HepG2 (cell line): ENCODE results near the gene TOMM22. TPM values are rescaled to one million over a fixed set of nuclear protein-coding genes. Genes with fewer than 3 reads are reported as not detected.

Experiments
- CENPX ChIP-seq: sonication (generic); formaldehyde crosslinking; IDR thresholded peaks from 2 replicates; pipeline ENCODE4 v1.9.0; 2021; ENCODE audit warnings: mild to moderate bottlenecking, missing genetic modification reagents, moderate library complexity
- CREBL2 ChIP-seq: sonication (generic); formaldehyde crosslinking; IDR thresholded peaks from 2 replicates; pipeline ENCODE4 v1.8.1; 2023; ENCODE audit warnings: missing genetic modification reagents, mild to moderate bottlenecking, borderline replicate concordance
- DDIT3 ChIP-seq: sonication (generic); formaldehyde crosslinking; IDR thresholded peaks from 2 replicates; pipeline ENCODE4 v1.4.0; 2020; ENCODE audit warnings: mild to moderate bottlenecking, missing genetic modification reagents
- E2F5 ChIP-seq: sonication (generic); formaldehyde crosslinking; conservative IDR thresholded peaks from 2 replicates; pipeline ENCODE4 v1.4.0; 2020; ENCODE audit warnings: missing genetic modification reagents
- HOXD1 ChIP-seq: sonication (generic); formaldehyde crosslinking; IDR thresholded peaks from 2 replicates; pipeline ENCODE4 v1.5.0; 2020; ENCODE audit warnings: missing genetic modification reagents
- ISX ChIP-seq: sonication (generic); formaldehyde crosslinking; conservative IDR thresholded peaks from 2 replicates; pipeline ENCODE4 v1.5.0; 2020; ENCODE audit warnings: missing genetic modification reagents
- NFATC3 ChIP-seq: sonication (generic); formaldehyde crosslinking; IDR thresholded peaks from 2 replicates; pipeline ENCODE4 v1.5.1; 2020; ENCODE audit warnings: mild to moderate bottlenecking, missing genetic modification reagents
- RARA ChIP-seq: IDR thresholded peaks from 2 replicates; pipeline ENCODE4 v1.6.1; 2016; ENCODE audit warnings: missing genetic modification reagents, missing compliant biosample characterization
- SATB2 ChIP-seq: sonication (generic); formaldehyde crosslinking; IDR thresholded peaks from 2 replicates; pipeline ENCODE4 v1.5.0; 2020; ENCODE audit warnings: missing genetic modification reagents
- SNAPC2 ChIP-seq: sonication (generic); formaldehyde crosslinking; IDR thresholded peaks from 2 replicates; pipeline ENCODE4 v1.8.1; 2022; ENCODE audit warnings: mild to moderate bottlenecking, missing genetic modification reagents
- U2AF1 ChIP-seq: fragments of 200-400 bp; formaldehyde crosslinking; optimal IDR thresholded peaks from 2 replicates; pipeline ENCODE3; 2017; ENCODE audit warnings: mild to moderate bottlenecking, low read depth, low read length
- ZNF138 ChIP-seq: sonication (generic); formaldehyde crosslinking; IDR thresholded peaks from 2 replicates; pipeline ENCODE4 v1.5.0; 2020; ENCODE audit warnings: mild to moderate bottlenecking, low read depth, missing genetic modification reagents
- ZNF235 ChIP-seq: sonication (generic); formaldehyde crosslinking; IDR thresholded peaks from 2 replicates; pipeline ENCODE4 v1.8.1; 2023; ENCODE audit warnings: mild to moderate bottlenecking, missing genetic modification reagents, borderline replicate concordance
- ZNF24 ChIP-seq: fragments of 450-650 bp; IDR thresholded peaks from 2 replicates; pipeline ENCODE4 v1.6.1; 2017; ENCODE audit warnings: antibody characterized with exemption, mild to moderate bottlenecking
- ZNF274 ChIP-seq: sonication (generic); formaldehyde crosslinking; IDR thresholded peaks from 2 replicates; pipeline ENCODE4 v1.5.1; 2020; ENCODE audit warnings: mild to moderate bottlenecking, missing genetic modification reagents
- ZNF318 ChIP-seq: sonication (generic); formaldehyde crosslinking; IDR thresholded peaks from 2 replicates; pipeline ENCODE4 v1.4.0; 2020; ENCODE audit warnings: mild to moderate bottlenecking, missing genetic modification reagents
- ZNF576 ChIP-seq: sonication (generic); formaldehyde crosslinking; IDR thresholded peaks from 2 replicates; pipeline ENCODE4 v1.4.0; 2020; ENCODE audit warnings: mild to moderate bottlenecking, missing genetic modification reagents
- ZNF660 ChIP-seq: sonication (generic); formaldehyde crosslinking; IDR thresholded peaks from 2 replicates; pipeline ENCODE4 v1.5.1; 2020; ENCODE audit warnings: mild to moderate bottlenecking, low read depth, missing genetic modification reagents, borderline replicate concordance
- ZNF720 ChIP-seq: sonication (generic); formaldehyde crosslinking; IDR thresholded peaks from 2 replicates; pipeline ENCODE4 v1.4.0; 2020; ENCODE audit warnings: missing genetic modification reagents
- ZNF740 ChIP-seq: sonication (generic); formaldehyde crosslinking; IDR thresholded peaks from 2 replicates; pipeline ENCODE4 v1.4.0; 2020; ENCODE audit warnings: missing genetic modification reagents
- polyA plus RNA-seq, 8 experiments: library from polyadenylated mRNA; depleted of rRNA in 3 of 8; stranded (reverse) in 7 of 8; unstranded in 1 of 8; fragments of >200 nt; fragmentation: Illumina TruSeq in 4 of 8; extraction: Trizol in 4 of 8; gene quantifications; 2 replicates each; pipeline versions ENCODE4 v1.2.1 to v1.2.3, GENCODE V29; 2011 to 2016; ENCODE audit warnings: low read depth in 4 of 8, missing spikeins in 1 of 8, mixed read lengths in 1 of 8; ENCODE audit not compliant: insufficient read depth in 1 of 8
- total RNA-seq, 5 experiments: library from RNA; depleted of rRNA; stranded (reverse); fragments of >200 nt; fragmentation: Illumina TruSeq; extraction: Trizol; gene quantifications; 2 replicates each; pipeline ENCODE4 v1.2.3, GENCODE V29; 2016; ENCODE audit warnings: low read depth in 1 of 5

TOMM22 gene
- total and polyA plus RNA-seq, 2 of the 13 experiments (the other 11 are each of a cell fraction or from before 2014, with no cell fraction given), result 46.9 to 118 TPM

GRCh38 chr22:38681582-38682335, at the start of gene TOMM22 (continued):
- TF ChIP-seq ZNF318 (CRISPR knock-in tag), result no peak
- peak; percentile 82 for TF ChIP-seq E2F5 (CRISPR knock-in tag)
- peak; percentile 80; the same call in 1 of the 2 replicates for TF ChIP-seq ZNF576 (CRISPR knock-in tag)
- peak; percentile 91 for TF ChIP-seq ZNF138 (CRISPR knock-in tag)
- no peak for TF ChIP-seq ZNF660 (CRISPR knock-in tag)
- no peak for TF ChIP-seq SNAPC2
- TF ChIP-seq ZNF24, result no peak
- peak; percentile 84; the same call in 1 of the 2 replicates for TF ChIP-seq HOXD1 (CRISPR knock-in tag)
- peak; percentile 81; the same call in 1 of the 2 replicates for TF ChIP-seq NFATC3 (CRISPR knock-in tag)
- TF ChIP-seq ZNF720 (CRISPR knock-in tag), result 0 out of 2 replicates have a peak, but pooled peaks have one; percentile 66
- peak; percentile 94 for TF ChIP-seq SATB2 (CRISPR knock-in tag)
- no peak for TF ChIP-seq CENPX (CRISPR knock-in tag)
- no peak for TF ChIP-seq CREBL2 (CRISPR knock-in tag)
- peak; percentile 85 for TF ChIP-seq U2AF1
- peak; percentile 43; the same call in 1 of the 2 replicates for TF ChIP-seq RARA (CRISPR knock-in tag)
- TF ChIP-seq DDIT3 (CRISPR knock-in tag), result no peak
- TF ChIP-seq ZNF274, result peak; percentile 86
- peak; percentile 89 for TF ChIP-seq ISX (CRISPR knock-in tag)
- peak; percentile 58; the same call in 1 of the 2 replicates for TF ChIP-seq ZNF740
- peak; percentile 92 for TF ChIP-seq ZNF235
